H1 (cell line): ENCODE measurements around the gene PARD6A. TPM values are rescaled to one million over a fixed set of nuclear protein-coding genes. Genes with fewer than 3 reads are reported as not detected.
A peak's percentile ranks its signal among the peaks of the same experiment; 100 is the strongest.

Experiments used
- CTCF ChIA-PET: fragments of 300-600 bp; sonication (Branson Sonifier 250); formaldehyde crosslinking; loops from one replicate; lab custom pipeline; 2021; ENCODE audit not compliant: partially characterized antibody; lab: Charles Lee
- POLR2A ChIA-PET: fragments of 300-600 bp; sonication (Branson Sonifier 250); formaldehyde crosslinking; loops from one replicate; lab custom pipeline; 2021; ENCODE audit warnings: inconsistent platforms; ENCODE audit not compliant: partially characterized antibody; lab: Charles Lee
- DNase-seq, 2 experiments: peaks; one replicate each; pipeline versions ENCODE4 v3.0.0 to v3.0.0-alpha.2; 2010 to 2022; ENCODE audit warnings: low spot score in 2 of 2, low read depth in 1 of 2, mixed read lengths in 1 of 2
- FAIRE-seq: peaks from 2 replicates; lab custom pipeline; 2011; peaks lifted over from hg19 to GRCh38; lab: Jason Lieb, UNC
- H2AFZ ChIP-seq: 2 replicates; pipeline ENCODE4 v1.8.1; 2012; ENCODE audit warnings: low read length, inconsistent platforms
- H2AK5ac ChIP-seq: 2 replicates; pipeline ENCODE4 v1.6.1; 2013; ENCODE audit warnings: low read depth, low read length
- H2BK120ac ChIP-seq: replicated peaks from 2 replicates; pipeline ENCODE3; 2013; ENCODE audit warnings: low read depth, low read length, inconsistent platforms
- H2BK12ac ChIP-seq: 2 replicates; pipeline ENCODE4 v1.6.1; 2013; ENCODE audit warnings: low read depth, low read length
- H2BK15ac ChIP-seq: 2 replicates; pipeline ENCODE4 v1.6.1; 2013; ENCODE audit warnings: low read length
- H2BK20ac ChIP-seq: 2 replicates; pipeline ENCODE4 v1.6.1; 2013; ENCODE audit warnings: low read length
- H2BK5ac ChIP-seq: 2 replicates; pipeline ENCODE4 v1.6.1; 2013; ENCODE audit warnings: low read depth, low read length
- H3K14ac ChIP-seq: 2 replicates; pipeline ENCODE4 v1.6.1; 2013; ENCODE audit warnings: inconsistent platforms; ENCODE audit not compliant: insufficient read length
- H3K18ac ChIP-seq: 2 replicates; pipeline ENCODE4 v1.6.1; 2013; ENCODE audit warnings: low read length; ENCODE audit errors: extremely low read depth
- H3K23ac ChIP-seq: 2 replicates; pipeline ENCODE4 v1.6.1; 2013; ENCODE audit warnings: inconsistent platforms; ENCODE audit not compliant: insufficient read length
- H3K23me2 ChIP-seq: 2 replicates; pipeline ENCODE4 v1.6.1; 2013; ENCODE audit warnings: low read depth, low read length
- H3K27ac ChIP-seq: 2 replicates; pipeline ENCODE4 v1.6.1; 2011; ENCODE audit warnings: low read depth, low read length, inconsistent platforms
- H3K27me3 ChIP-seq, 4 experiments: replicated peaks in 1 of 4; 1 replicate in 1 of 4; 2 replicates in 3 of 4; pipeline versions ENCODE4 v1.6.1 to v1.8.1; 2011 to 2013; ENCODE audit warnings: low read length in 3 of 4, mild to moderate bottlenecking in 3 of 4, inconsistent platforms in 2 of 4, mixed read lengths in 2 of 4, moderate library complexity in 1 of 4; ENCODE audit not compliant: control insufficient read depth in 3 of 4, insufficient read depth in 3 of 4; ENCODE audit errors: extremely low read depth in 1 of 4
- H3K36me3 ChIP-seq, 4 experiments: 2 replicates each; pipeline versions ENCODE4 v1.6.1 to v1.8.1; 2011 to 2013; ENCODE audit warnings: mild to moderate bottlenecking in 4 of 4, low read length in 3 of 4, moderate library complexity in 2 of 4, control low read depth in 1 of 4, inconsistent platforms in 1 of 4; ENCODE audit not compliant: insufficient read depth in 4 of 4, control insufficient read depth in 2 of 4
- H3K4ac ChIP-seq: replicated peaks from 2 replicates; pipeline ENCODE3; 2013; ENCODE audit warnings: low read length, low read depth, mixed read lengths, inconsistent platforms; ENCODE audit not compliant: insufficient read length
- H3K4me1 ChIP-seq, 4 experiments: replicated peaks in 1 of 4; 1 replicate in 1 of 4; 2 replicates in 3 of 4; pipeline versions ENCODE4 v1.6.1 to v1.8.1; 2011 to 2013; ENCODE audit warnings: low read length in 3 of 4, inconsistent platforms in 2 of 4, mixed read lengths in 1 of 4; ENCODE audit not compliant: insufficient read depth in 4 of 4, control insufficient read depth in 3 of 4
- H3K4me2 ChIP-seq, 2 experiments: 2 replicates each; pipeline versions ENCODE4 v1.6.1 to v1.8.1; 2011 to 2013; ENCODE audit warnings: low read depth in 2 of 2, low read length in 2 of 2, control low read depth in 1 of 2, inconsistent platforms in 1 of 2, mild to moderate bottlenecking in 1 of 2; ENCODE audit not compliant: insufficient read depth in 1 of 2
- H3K4me3 ChIP-seq, 4 experiments: fragments of 200-600, 300-600 bp in 1 of 4; sonication (generic), shearing (Covaris generic), sonication (Bioruptor Twin) in 1 of 4; 2 replicates each; pipeline versions ENCODE4 v1.5.1 to v1.8.1; 2011 to 2016; ENCODE audit warnings: low read length in 4 of 4, low read depth in 3 of 4, control low read depth in 2 of 4, inconsistent platforms in 2 of 4, mild to moderate bottlenecking in 2 of 4, mixed read lengths in 1 of 4, moderate library complexity in 1 of 4; ENCODE audit not compliant: insufficient read depth in 2 of 4; ENCODE audit errors: extremely low read depth in 1 of 4
- H3K56ac ChIP-seq: replicated peaks from 2 replicates; pipeline ENCODE3; 2013; ENCODE audit warnings: low read depth, mild to moderate bottlenecking, mixed read lengths, low read length, inconsistent platforms; ENCODE audit not compliant: insufficient read length
- H3K79me1 ChIP-seq: 2 replicates; pipeline ENCODE4 v1.6.1; 2013; ENCODE audit warnings: low read depth, low read length, control low read depth
- H3K79me2 ChIP-seq, 2 experiments: 2 replicates each; pipeline versions ENCODE4 v1.6.1 to v1.8.1; 2012 to 2013; ENCODE audit warnings: low read length in 2 of 2, mild to moderate bottlenecking in 2 of 2, inconsistent platforms in 1 of 2; ENCODE audit not compliant: insufficient read depth in 2 of 2, control insufficient read depth in 1 of 2
- H3K9ac ChIP-seq, 4 experiments: replicated peaks in 1 of 4; 1 replicate in 1 of 4; 2 replicates in 3 of 4; pipeline versions ENCODE4 v1.6.1 to v1.8.1; 2011 to 2013; ENCODE audit warnings: low read depth in 3 of 4, low read length in 3 of 4, control low read depth in 2 of 4, mild to moderate bottlenecking in 2 of 4, moderate library complexity in 2 of 4, inconsistent platforms in 1 of 4; ENCODE audit errors: extremely low read depth in 1 of 4
- H3K9me3 ChIP-seq, 2 experiments: 2 replicates each; pipeline versions ENCODE4 v1.6.1 to v1.8.1; 2012 to 2013; ENCODE audit warnings: mild to moderate bottlenecking in 2 of 2, moderate library complexity in 2 of 2, control low read depth in 1 of 2, inconsistent platforms in 1 of 2, low read depth in 1 of 2, low read length in 1 of 2, mixed read lengths in 1 of 2; ENCODE audit not compliant: insufficient read depth in 2 of 2
- H4K20me1 ChIP-seq, 2 experiments: replicated peaks in 1 of 2; 2 replicates each; pipeline versions ENCODE3 to v1.8.1; 2011 to 2013; ENCODE audit warnings: inconsistent platforms in 2 of 2, low read length in 2 of 2, mild to moderate bottlenecking in 1 of 2; ENCODE audit not compliant: insufficient read depth in 2 of 2, control insufficient read depth in 1 of 2
- H4K5ac ChIP-seq: 2 replicates; pipeline ENCODE4 v1.6.1; 2013; ENCODE audit warnings: low read length, low read depth, mixed read lengths, inconsistent platforms; ENCODE audit not compliant: insufficient read length
- H4K8ac ChIP-seq: 2 replicates; pipeline ENCODE4 v1.8.0; 2013; ENCODE audit warnings: mild to moderate bottlenecking, moderate library complexity, low read length, inconsistent platforms; ENCODE audit not compliant: insufficient read depth; ENCODE audit errors: extremely low read depth
- H4K91ac ChIP-seq: replicated peaks from 2 replicates; pipeline ENCODE3; 2013; ENCODE audit warnings: low read length, mixed read lengths, inconsistent platforms; ENCODE audit not compliant: insufficient read length
- CTCF ChIP-seq, 3 experiments: IDR thresholded peaks; 1 replicate in 2 of 3; 2 replicates in 1 of 3; pipeline versions ENCODE4 v1.5.1 to v1.6.1; 2011; ENCODE audit warnings: low read length in 3 of 3, mild to moderate bottlenecking in 3 of 3, inconsistent platforms in 2 of 3, low read depth in 1 of 3, moderate library complexity in 1 of 3; ENCODE audit not compliant: insufficient read depth in 1 of 3; ENCODE audit errors: control extremely low read depth in 1 of 3
- EZH2 ChIP-seq: fragments of 200-600 bp; sonication (generic); IDR thresholded peaks from 2 replicates; pipeline ENCODE4 v1.7.1; 2012; ENCODE audit warnings: low read depth, mild to moderate bottlenecking, moderate library complexity, low read length, inconsistent platforms; ENCODE audit not compliant: severe bottlenecking
- KDM4A ChIP-seq: IDR thresholded peaks from one replicate; pipeline ENCODE4 v1.7.1; 2012; ENCODE audit warnings: low read depth, mild to moderate bottlenecking, moderate library complexity, low read length, inconsistent platforms; ENCODE audit not compliant: severe bottlenecking
- SP1 ChIP-seq: IDR thresholded peaks from 2 replicates; pipeline ENCODE4 v1.6.1; 2011; ENCODE audit warnings: low read depth, low read length
- WGBS, 2 experiments: shearing (Covaris generic) in 1 of 2; methylation state at CpG; one replicate each; pipeline versions ENCODE4 v1.1.6 to v1.1.7; 2013 to 2015; ENCODE audit warnings: low lambda C conversion rate in 2 of 2, mixed read lengths in 2 of 2, inconsistent platforms in 1 of 2, low coverage in 1 of 2, missing lambda C conversion rate in 1 of 2; ENCODE audit not compliant: insufficient replicate concordance in 2 of 2, insufficient coverage in 1 of 2, insufficient read length in 1 of 2; ENCODE audit errors: extremely low coverage in 1 of 2, missing lambda C conversion rate in 1 of 2; 5-methylcytosine and 5-hydroxymethylcytosine counted together
- polyA plus RNA-seq, 7 experiments: library from polyadenylated mRNA; depleted of rRNA in 3 of 7; stranded (reverse) in 5 of 7; unstranded in 2 of 7; fragments of >200 nt in 5 of 7; fragments of 200-250 nt in 2 of 7; gene quantifications; 1 replicate in 5 of 7; 2 replicates in 1 of 7; 4 replicates in 1 of 7; pipeline versions ENCODE4 v1.2.1 to v1.2.3, GENCODE V29; 2011 to 2013; ENCODE audit warnings: missing spikeins in 2 of 7, mixed read lengths in 2 of 7
- total RNA-seq: library from RNA; stranded (reverse); fragmentation: NEBNext Ultra II Directional; extraction: Animal tissue kit (Norgen Biotek cat#: 25700); gene quantifications from 2 replicates; pipeline ENCODE4 v1.2.1, GENCODE V29; 2021

The PARD6A gene
- total and polyA plus RNA-seq, 2 of the 8 experiments (the other 6 are each of a cell fraction or from before 2014, with no cell fraction given): 15.1 to 21.8 TPM

GRCh38 chr16:67648088-67648763, 12.5 kb upstream of the PARD6A start:
- peaks cover 3 to 33% (median 19%) of the 10 kb centered on the region in 4 experiments; a peak in 6 of 7 replicates for H3K27me3 ChIP-seq
- no peak overlapping the region for H2BK12ac ChIP-seq
- no peak overlapping the region for H3K56ac ChIP-seq
- peaks cover 5 to 15% of the 10 kb centered on the region in 2 experiments for H4K20me1 ChIP-seq
- H3K9ac ChIP-seq: no peak overlapping the region
- no peak overlapping the region for H4K5ac ChIP-seq
- 76% methylated on average over 38 of the region's 65 CpGs; no CpG with 5 or more reads in 1 of the 2 experiments for WGBS, 2 experiments
- CTCF ChIA-PET: interaction anchor here (0.6 to 18.0 kb wide), 18 partner anchors 10 to 154 kb away, joined by 3 to 202 read pairs (median 6); partner anchors contain the start of genes ACD, C16orf86, CTCF and ENKD1
- peaks cover 8% of the 10 kb centered on the region; the same call in 1 of the 2 replicates for H3K23me2 ChIP-seq
- peaks cover 0 to 18% (median 8%) of the 10 kb centered on the region in 4 experiments; a peak in 5 of 7 replicates for H3K4me1 ChIP-seq
- peak overlapping the region in 1 of 2 experiments; percentile 49; a peak in 3 of 4 replicates for H3K4me2 ChIP-seq
- DNase-seq: peak in 1 of 2 experiments; percentile 61
- no peaks in the 10 kb centered on the region for H3K79me1 ChIP-seq
- H2BK15ac ChIP-seq: no peak overlapping the region
- H3K9me3 ChIP-seq: no peaks in the 10 kb centered on the region
- H3K18ac ChIP-seq: no peak overlapping the region
- no peak overlapping the region for H3K23ac ChIP-seq
- H3K27ac ChIP-seq: no peak overlapping the region
- H3K4ac ChIP-seq: no peak overlapping the region
- no peak for TF ChIP-seq SP1
- peak; percentile 17 for TF ChIP-seq KDM4A
- TF ChIP-seq CTCF (IDR thresholded peaks at IDR 0.05; ENCODE audit: control extremely low read depth in 1 of 3, insufficient read depth in 1 of 3, low read depth in 1 of 3, low read length in 3 of 3): no peak
- no peak for TF ChIP-seq EZH2
- TF ChIP-seq, all 59 proteins: peak for 1
- Histone ChIP-seq H2AK5ac (no peak overlapping the region), H3K4me3 (0 out of 8 replicates have a peak overlapping the region, but pooled peaks of 1 of the 4 experiments have one; percentile 4), H3K14ac (no peak overlapping the region), H2BK5ac (no peak overlapping the region), H4K8ac (peak overlapping the region; percentile 35), H2AFZ (no peak overlapping the region), H3K79me2 (no peaks in the 10 kb centered on the region), H3K36me3 (no peaks in the 10 kb centered on the region), H4K91ac (no peak overlapping the region), H2BK20ac (no peak overlapping the region), H2BK120ac (no peak overlapping the region)
- POLR2A ChIA-PET: interaction anchor here (0.7 to 3.4 kb wide), 9 partner anchors 9 to 167 kb away, joined by 3 to 13 read pairs (median 4); partner anchors contain the start of genes ATP6V0D1, CTCF and RIPOR1
- FAIRE-seq: no peak
